SK-N-SH (cell line): Measurements from ENCODE around the gene CLPSL1.

ENCODE experiments used
- EP300 ChIP-seq, 2 experiments: IDR thresholded peaks; 2 replicates each; pipeline versions ENCODE4 v1.4.0 to v1.6.1; 2012; ENCODE audit warnings: borderline replicate concordance in 1 of 2, low read depth in 1 of 2, low read length in 1 of 2
- FOXM1 ChIP-seq: IDR thresholded peaks from 2 replicates; pipeline ENCODE4 v1.4.0; 2012; ENCODE audit warnings: low read depth, mild to moderate bottlenecking
- MEF2A ChIP-seq: IDR thresholded peaks from 2 replicates; pipeline ENCODE4 v1.4.0; 2012; ENCODE audit warnings: low read depth, borderline replicate concordance
- RXRA ChIP-seq: IDR thresholded peaks from 2 replicates; pipeline ENCODE4 v1.4.0; 2012; ENCODE audit warnings: low read depth, mild to moderate bottlenecking, borderline replicate concordance
- SMC3 ChIP-seq: IDR thresholded peaks from 2 replicates; pipeline ENCODE4 v1.6.1; 2012; ENCODE audit warnings: low read depth, low read length, improper control_type of control experiment
- TF ChIP-seq, protein P1 (sequence below): fragments of 200-600 bp; sonication (generic); IDR thresholded peaks from 2 replicates; pipeline ENCODE4 v1.6.1; 2017; ENCODE audit warnings: antibody characterized with exemption, mild to moderate bottlenecking, moderate library complexity
- TF ChIP-seq, protein P2 (sequence below): fragments of 150-350 bp; IDR thresholded peaks from 2 replicates; pipeline ENCODE4 v1.6.1; 2017; ENCODE audit warnings: antibody characterized with exemption, low read length, low read depth, borderline replicate concordance

DNA sequence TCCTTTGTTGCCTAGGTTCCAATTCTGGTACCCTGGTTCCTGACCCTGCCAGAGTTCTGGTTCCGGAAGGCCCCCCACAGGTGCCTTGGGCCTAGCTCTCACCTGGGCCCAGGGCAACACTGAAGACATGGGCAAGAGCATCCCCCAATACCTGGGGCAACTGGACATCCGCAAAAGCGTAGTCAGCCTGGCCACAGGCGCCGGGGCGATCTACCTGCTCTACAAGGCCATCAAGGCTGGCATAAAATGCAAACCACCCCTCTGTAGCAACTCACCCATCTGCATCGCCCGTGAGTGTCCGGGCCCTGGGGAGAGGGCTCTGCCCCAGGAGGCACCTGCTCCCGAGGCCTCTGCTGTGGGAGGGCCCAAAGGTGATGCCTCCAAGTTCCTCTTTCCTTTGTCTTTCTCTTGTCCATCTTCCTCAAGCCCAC is 43.8 kb upstream of the CLPSL1 start, which contains the start of gene ARMC12:
- TF ChIP-seq, protein P1, sequence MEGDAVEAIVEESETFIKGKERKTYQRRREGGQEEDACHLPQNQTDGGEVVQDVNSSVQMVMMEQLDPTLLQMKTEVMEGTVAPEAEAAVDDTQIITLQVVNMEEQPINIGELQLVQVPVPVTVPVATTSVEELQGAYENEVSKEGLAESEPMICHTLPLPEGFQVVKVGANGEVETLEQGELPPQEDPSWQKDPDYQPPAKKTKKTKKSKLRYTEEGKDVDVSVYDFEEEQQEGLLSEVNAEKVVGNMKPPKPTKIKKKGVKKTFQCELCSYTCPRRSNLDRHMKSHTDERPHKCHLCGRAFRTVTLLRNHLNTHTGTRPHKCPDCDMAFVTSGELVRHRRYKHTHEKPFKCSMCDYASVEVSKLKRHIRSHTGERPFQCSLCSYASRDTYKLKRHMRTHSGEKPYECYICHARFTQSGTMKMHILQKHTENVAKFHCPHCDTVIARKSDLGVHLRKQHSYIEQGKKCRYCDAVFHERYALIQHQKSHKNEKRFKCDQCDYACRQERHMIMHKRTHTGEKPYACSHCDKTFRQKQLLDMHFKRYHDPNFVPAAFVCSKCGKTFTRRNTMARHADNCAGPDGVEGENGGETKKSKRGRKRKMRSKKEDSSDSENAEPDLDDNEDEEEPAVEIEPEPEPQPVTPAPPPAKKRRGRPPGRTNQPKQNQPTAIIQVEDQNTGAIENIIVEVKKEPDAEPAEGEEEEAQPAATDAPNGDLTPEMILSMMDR, result no peak
- TF ChIP-seq MEF2A (no peak), RXRA (no peak), SMC3 (no peak), FOXM1 (no peak), EP300 (IDR thresholded peaks at IDR 0.05; ENCODE audit: borderline replicate concordance in 1 of 2, low read depth in 1 of 2, low read length in 1 of 2) (no peak)
- TF ChIP-seq, protein P2, sequence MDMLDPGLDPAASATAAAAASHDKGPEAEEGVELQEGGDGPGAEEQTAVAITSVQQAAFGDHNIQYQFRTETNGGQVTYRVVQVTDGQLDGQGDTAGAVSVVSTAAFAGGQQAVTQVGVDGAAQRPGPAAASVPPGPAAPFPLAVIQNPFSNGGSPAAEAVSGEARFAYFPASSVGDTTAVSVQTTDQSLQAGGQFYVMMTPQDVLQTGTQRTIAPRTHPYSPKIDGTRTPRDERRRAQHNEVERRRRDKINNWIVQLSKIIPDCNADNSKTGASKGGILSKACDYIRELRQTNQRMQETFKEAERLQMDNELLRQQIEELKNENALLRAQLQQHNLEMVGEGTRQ, result no peak
